G401 (cell line): ENCODE data around the gene LRBA. TPM values are rescaled to one million over a fixed set of nuclear protein-coding genes. Genes with fewer than 3 reads are reported as not detected.
"Not testable (repeated sequence)": the region's sequence is repeated elsewhere in the genome, so short reads cannot be mapped to it uniquely, and the experiment has no call there.

Experiments used
- DNase-seq: peaks from one replicate; pipeline ENCODE4 v3.0.0-alpha.2; 2015; ENCODE audit warnings: low spot score
- in situ Hi-C: cut with HindIII; loops from 2 replicates; pipeline ENCODE4 v1.10.0; 2016; ENCODE audit warnings: low sequenced_read_pairs, mixed read lengths
- total RNA-seq: library from RNA; depleted of rRNA; stranded (reverse); fragments of >200 nt; shearing (Covaris generic); gene quantifications from 2 replicates; pipeline ENCODE4 v1.2.3, GENCODE V29; 2014

LRBA gene
- total RNA-seq, 1 experiment from 2014 or later: 71.7 TPM

DNA sequence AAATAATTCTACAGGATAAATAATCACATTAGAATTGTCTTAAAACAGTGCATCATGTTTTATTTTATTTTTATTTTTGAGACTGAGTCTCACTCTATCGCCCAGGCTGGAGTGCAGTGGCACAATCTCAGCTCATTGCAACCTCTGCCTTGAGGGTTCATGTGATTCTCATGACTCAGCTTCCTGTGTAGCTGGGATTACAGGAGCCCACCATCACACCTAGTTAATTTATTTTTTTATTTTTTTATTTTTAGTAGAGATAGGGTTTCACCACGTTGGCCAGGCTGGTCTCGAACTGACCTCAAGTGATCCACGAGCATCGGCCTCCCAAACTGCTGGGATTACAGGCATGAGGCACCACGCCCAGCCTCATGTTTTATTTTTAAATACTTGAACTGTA, 353.5 kb downstream of the LRBA start:
- DNase-seq, in situ Hi-C loops: not testable (repeated sequence)

DNA sequence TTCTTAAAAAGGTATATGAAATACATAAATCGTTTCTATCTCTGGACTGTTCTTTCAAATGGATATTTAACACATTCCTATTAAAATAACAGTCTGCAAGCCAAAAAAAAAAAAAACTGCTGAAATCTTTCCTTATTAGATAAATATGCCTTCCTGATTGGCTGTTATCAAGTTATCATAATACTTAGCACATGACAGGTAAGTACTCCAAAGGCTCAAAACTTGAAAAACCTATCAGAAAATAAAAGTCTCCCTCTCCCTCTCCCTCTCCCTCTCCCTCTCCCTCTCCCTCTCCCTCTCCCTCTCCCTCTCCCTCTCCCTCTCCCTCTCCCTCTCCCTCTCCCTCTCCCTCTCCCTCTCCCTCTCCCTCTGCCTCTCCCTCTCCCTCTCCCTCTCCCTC, 356.8 kb downstream of the LRBA start:
- in situ Hi-C loops, DNase-seq: not testable (repeated sequence)

DNA sequence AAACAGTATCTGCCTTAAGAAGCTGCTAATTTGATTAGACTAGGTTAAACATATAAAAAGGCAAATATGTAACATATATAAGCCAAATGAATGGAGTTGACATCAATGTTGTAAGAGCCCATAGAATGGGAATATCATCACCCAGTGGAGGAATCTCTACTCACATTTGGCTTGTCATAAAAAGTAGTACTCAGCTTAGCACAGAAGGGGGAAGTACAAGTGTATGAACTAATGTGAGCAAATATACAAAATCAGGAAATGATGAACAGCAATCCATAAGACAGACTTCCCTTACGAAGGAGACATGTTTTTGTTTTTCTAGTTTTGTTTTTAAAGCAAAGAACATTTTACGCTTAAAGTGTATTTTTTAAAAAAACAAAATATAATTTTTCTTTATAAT, 358.2 kb downstream of the LRBA start:
- in situ Hi-C loops: no loop called here
- DNase-seq: no peak

DNA sequence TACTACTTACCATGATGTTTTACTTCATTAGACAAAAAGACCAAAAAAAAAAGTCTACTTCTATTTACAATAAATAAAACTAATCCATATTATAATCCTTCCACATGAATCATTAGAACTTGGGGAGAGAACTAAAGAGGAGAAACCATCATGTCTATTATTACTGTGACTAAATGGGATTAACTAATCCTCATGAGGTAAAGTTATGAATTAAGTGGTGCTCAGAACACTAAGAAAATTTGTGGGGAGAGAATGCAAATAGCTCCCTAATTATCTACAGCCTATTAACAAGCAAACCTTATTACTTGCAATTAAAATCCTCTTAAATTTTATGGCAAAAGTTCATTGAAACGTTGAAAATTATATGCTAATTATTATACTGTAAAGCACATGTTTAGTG, 364.3 kb downstream of the LRBA start:
- no peak for DNase-seq
- in situ Hi-C loops: no loop called here

DNA sequence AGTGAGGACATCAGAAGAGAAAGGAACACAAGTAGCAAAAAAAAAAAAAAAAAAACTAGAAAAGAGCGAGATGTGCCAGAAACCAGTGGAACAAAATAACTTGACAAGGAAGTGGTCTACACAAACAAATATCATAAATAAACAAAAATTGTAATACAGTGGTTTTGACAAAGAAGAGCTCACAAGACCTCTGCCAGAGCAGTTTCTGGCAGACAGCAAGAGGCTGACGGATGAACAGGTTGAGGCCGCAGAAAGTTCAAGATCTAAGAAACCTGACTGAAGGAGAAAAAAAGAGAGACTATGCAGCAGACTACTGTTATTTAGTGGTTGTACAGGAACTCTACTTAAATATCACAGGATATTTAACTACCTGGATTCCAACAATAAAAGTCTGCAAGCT, 367.0 kb downstream of the LRBA start:
- DNase-seq: no peak
- in situ Hi-C loops: no loop called here

DNA sequence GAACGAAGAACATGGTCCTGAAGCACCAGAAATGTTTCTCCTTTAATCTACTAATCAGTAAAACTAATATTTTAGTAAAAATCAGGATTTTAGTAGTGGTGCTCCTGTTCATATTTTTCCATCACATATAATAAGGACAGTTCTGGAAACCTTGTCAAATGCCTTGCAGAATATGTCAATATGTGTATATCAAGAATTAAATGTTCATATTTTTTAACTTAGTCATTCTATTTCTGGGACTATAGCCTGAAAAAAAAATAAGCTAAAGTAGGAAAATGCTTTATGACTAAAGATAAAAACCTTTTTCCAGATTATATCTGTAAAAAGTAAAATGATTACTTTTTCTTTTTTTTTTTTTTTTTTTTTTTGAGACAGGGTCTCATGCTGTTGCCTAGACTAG, 368.1 kb downstream of the LRBA start:
- in situ Hi-C loops: no loop called here
- DNase-seq: no peak

DNA sequence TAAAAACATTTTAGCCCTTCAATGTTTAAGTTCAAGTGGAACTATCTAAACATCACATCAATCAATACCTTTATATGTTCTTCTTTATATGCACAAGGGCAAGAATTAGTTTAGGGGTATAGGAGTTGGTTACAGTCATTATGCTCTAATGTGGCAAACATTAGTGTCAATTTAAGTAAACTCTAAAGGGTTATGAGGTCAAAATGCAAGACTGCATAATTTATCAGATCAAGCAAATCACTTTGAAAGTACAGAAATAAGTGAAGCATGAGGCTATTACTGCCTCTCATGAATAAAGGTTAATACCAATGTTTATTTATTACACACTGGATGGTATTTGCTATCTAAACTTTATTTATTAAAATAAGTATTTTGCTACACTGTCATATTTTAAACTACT, 373.5 kb downstream of the LRBA start:
- in situ Hi-C loops: no loop called here
- no peak for DNase-seq

DNA sequence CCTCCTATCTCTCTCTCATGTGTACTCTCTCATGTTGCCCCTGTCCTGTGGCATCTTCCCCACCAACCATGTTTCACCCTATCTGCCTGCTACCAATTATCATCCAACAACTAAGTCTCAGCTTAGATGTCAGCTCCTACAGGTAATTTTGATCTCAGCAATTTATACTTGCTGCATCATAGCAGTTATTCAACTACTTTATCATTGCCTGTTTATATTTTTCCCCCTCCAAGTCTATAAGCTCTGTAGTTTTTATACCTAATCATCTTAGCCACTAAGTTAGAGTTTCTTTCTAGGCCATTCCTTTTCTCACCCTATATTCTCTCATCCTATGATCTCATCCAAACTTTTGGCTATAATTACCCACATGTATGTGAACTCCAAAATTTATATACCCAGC, 382.4 kb downstream of the LRBA start:
- no peak for DNase-seq

DNA sequence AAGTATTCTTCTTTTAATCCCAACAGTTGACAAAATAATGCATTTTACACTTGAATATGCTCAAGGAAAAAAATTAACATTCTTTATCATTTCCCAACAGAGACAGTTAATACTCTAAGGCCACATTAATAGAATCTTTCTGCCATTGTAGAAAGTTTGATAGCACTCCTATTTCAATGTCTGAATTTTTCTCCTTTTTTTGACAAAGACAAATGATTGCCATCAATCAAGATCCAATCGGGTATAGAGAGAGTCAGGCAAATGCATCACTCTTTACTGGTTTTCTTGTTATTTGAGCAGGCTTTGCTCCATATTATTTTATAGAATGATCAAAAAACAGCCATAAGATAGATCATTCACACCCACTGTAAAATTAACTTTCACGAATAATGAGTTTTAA, 387.0 kb downstream of the LRBA start:
- in situ Hi-C loops: no loop called here
- no peak for DNase-seq

More for the DNA sequence above, 382.4 kb downstream of the LRBA start:
- in situ Hi-C loops: no loop called here

DNA sequence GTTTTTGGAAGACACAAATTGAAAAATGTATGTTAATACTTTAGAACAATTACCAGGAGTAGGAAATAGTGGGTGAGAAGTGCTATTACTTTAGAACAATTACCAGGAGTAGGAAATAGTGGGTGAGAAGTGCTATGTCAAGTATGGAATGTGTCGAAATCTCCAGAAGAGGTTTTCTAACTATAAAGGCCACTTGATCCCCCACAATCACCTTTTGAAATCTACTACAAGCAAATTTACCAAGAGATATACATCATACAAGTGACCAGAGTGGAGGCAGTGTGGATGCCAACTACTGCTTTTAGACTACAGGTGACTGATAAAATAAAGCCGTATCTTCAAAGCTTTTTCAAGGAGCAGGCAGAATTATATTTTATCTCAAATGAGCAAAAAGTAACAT, 390.1 kb downstream of the LRBA start:
- DNase-seq: no peak
- in situ Hi-C loops: no loop called here

DNA sequence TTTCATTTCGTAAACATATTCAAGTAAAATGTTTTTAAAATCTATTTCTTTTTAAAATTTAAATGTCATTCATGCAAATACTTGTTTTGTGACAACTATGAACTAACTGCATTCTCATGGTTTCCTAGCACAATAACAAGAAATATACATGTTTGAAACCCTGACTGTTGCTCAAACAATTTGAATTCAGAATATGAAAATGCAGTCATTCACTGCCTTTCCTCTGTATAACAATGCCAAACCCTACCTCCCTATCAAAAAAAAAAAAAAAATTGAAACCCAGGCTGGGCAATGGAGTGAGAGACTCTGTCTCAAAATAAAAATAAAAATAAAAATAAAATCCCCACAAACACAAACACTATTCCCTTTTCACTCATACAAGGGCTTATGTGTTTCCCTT, 391.0 kb downstream of the LRBA start:
- in situ Hi-C loops: no loop called here

DNA sequence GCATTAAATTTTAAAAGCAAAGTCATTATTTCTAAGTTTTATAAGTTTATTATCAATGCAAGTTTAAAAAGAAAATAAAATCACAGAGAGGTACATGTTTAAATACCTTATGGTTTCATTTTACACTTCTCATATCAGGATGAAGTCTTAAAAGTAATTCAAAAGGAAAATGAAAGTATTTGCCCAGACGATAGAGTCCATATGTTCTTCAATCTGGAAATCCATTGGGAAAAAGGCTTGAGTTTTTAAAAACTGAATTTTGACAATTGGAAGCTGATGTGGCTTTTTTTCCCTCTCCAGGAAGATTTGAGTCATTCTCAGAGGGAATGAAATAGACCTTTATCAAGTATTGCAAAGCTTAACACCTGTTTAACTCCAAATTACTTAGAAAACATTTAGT, 396.0 kb downstream of the LRBA start:
- in situ Hi-C loops: no loop called here
- no peak for DNase-seq

More for the DNA sequence above, 391.0 kb downstream of the LRBA start:
- DNase-seq: no peak

DNA sequence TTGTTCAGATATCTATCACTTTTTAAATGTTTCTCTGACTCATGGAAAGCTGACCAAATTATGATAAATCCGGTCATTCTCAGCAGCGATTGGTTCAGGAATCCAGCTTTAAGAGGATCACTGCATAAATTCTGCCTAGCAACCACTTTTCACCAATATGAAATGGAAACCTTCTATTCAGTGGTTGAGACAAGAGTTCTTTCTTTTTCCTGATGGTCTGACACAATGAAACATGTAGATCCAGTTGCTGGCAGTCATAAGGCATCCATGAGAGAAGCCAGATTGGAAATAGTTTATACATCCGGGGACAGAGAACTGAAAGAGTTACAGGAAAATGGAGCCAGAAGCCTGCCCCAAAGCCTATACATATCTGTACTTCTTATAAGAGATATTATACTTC, 406.0 kb downstream of the LRBA start:
- DNase-seq: no peak
- in situ Hi-C loops: no loop called here

DNA sequence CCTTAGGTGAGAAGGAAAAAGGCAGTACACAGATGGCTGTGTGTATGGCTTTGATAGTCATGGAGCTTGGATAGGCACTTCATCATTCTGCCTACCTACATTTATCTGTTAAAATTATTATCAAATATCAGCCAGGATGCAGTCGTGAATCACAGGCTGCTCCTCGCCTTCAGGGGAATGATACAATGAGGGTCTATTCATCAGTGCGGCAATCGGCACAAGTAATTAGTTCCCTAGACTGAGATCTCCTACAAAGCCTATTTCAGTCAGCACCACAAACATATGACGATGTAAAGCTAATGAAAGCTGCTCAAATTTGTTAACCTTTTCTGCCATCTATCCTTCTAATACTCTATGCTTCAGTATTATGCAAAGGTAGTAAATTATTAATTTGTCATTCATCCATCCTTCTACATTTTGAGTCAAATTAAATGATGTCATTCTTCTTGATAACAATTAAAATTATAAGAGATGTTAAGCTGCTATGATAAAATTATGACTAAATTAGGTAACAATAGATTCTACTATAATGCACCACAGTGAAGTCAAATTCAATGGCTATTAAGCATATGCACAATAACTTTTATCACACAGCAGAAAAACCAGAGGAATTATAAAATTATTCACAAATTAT, 414.2 kb downstream of the LRBA start:
- no peak for DNase-seq
- in situ Hi-C loops: no loop called here

DNA sequence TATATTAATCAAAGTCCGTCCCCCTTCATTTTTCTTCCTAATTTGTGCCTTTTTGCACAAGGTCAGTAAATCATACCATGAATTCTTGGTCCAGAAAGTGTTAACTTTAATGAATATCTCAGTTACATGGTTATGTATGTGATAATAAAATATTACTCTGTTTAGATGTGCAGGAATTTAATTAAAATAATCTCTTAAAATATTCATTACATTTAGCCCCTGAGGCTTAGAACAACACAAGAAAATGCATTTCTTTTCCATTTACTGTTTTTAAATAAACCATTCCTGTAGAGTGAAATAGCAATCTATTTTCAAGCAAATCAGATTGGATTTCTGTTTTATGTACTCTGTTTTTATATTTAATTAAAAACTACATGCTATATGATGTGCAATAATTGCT, 415.5 kb downstream of the LRBA start:
- DNase-seq: no peak
- in situ Hi-C loops: no loop called here

DNA sequence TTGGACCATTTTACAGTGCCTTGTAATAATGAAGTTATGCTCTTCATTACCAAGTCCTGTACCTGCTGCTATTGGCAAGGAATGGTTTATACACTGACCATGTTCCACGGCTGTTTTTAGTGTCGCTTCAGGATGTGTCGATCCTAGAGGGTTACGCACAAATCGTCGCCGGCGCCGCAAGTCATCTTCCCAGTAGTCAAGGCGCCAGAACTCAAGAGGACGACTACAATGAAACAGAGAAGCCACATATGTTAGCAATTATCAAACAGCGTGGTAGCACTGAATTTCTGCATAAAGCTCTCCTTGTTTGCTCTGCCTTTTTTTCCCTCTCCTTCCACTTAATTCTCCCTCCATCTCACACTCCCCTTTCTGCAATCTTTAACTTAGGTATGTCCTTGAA, 416.2 kb downstream of the LRBA start:
- in situ Hi-C loops: no loop called here
- DNase-seq: no peak

DNA sequence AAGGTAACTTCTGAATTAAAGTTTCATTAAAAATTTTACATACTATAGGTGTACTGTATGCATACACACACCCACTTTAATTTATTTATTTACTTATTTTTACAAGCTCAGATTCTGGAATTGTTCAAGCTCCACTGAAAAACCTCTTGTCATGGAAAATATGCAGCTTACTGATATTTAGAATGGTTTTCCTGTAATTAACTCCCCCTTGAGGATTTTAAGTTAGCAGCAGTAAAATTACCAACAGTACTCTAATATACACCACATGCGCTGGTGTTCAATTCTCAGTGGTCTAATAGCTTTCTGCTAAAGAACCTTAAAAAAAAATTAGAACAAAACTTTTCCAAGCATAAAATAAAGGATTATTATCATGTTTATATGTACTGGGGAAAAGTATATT, 421.1 kb downstream of the LRBA start:
- in situ Hi-C loops: no loop called here
- no peak for DNase-seq

DNA sequence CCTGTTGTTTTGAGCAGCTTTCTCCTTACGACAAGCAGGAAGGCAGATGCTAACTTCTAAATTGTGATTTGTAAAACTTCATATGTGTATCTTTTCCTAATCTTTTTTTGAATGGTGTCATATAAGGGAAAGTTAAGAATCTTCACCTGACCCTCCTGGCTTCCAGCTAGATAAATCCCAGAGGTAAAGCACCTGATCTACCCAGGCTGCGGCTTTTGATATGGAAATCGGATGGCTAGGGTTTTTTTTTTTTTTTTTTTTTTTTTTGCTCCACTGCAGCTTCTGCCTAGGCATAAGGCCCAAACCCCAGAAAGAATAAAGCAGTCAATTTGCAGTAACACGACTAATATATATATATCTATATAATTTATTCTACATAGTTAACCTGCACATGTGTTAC, 423.2 kb downstream of the LRBA start:
- in situ Hi-C loops: no loop called here
- no peak for DNase-seq

DNA sequence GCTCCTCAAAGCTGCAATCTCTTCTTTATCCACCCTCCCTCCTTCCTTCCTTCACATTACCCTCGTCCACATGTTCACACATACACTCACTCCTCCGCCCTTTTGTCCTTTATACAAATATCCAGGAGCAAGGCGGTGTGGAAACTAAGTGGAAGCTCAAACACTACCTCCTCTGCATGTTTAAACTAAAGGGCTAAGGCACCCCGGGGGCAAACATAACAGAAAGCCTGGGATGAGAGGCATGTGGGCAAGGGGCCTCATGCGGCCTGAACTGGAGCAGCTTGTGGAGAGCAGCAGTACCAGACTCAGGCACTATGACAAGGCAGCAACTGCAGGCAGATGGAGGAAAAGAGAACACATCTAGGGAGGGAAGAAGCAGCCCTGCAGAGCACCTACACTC, 423.7 kb downstream of the LRBA start:
- in situ Hi-C loops: no loop called here
- no peak for DNase-seq

DNA sequence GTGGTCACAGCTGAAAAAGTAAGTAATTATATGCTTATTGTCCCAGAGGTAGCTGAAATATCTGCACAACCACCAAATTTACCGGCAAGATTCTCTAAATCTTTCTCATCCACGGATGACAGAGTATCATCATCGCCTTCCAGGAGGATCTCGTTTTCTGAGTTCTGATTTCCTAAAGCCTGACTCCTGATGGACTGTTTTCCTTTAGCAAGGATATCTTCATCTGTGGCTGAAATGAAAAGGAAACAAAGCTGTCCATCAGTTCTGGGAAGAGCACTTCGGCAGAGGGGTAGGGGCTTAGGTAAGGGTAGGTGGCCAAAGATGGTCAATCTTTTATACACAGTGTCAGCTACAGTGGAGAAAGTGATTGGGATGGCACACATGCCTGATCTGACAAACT, 424.5 kb downstream of the LRBA start:
- DNase-seq: no peak
- in situ Hi-C loops: no loop called here

DNA sequence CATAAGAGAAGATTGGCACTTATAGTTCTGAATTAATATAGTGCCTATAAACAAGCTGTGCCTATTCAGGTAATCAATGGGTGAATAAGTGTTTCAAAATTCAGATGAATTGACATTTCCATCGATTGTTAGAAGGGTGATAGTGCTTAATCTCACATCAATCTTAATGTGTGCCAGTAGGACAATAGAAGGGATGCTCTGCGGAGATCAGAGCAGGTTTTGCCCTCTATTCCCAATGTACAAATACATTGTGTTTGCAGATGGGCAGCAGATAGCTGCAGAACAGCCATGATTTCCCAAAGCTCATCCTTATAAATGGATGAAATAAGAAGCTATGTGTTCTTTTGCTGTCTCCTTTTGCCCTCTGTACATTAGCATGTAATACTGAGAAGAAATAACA, 425.9 kb downstream of the LRBA start:
- in situ Hi-C loops: no loop called here

DNA sequence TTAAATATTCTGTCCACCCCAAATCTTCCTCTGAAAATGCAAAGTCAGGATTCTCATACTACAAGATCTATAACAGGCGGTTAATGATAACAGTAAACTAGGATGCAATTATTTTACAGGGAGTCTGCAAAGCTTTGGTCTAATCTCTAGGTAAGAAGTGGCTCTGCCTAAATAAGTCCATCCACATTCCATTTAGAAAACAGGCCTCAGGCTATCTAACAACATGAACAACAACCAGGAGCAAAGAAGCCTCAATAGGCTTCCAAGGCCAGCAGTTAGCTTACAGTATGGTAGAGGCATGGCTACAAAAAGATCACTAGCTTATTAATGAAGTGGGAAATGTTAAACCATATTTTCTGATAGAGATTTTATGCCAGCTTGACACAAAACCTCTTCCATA, 426.8 kb downstream of the LRBA start:
- in situ Hi-C loops: no loop called here
- DNase-seq: no peak

More for the DNA sequence above, 425.9 kb downstream of the LRBA start:
- DNase-seq: no peak
